Retinal pigment epithelial cell (primary cell): ENCODE results near the gene TSKS.

Source experiments
- DNase-seq: peaks from one replicate; pipeline ENCODE4 v3.0.0-alpha.2; 2010; ENCODE audit warnings: low read depth
- H3K4me3 ChIP-seq: 2 replicates; pipeline ENCODE4 v1.5.1; 2011; ENCODE audit warnings: mild to moderate bottlenecking, low read length, control low read depth, moderate library complexity
- CTCF ChIP-seq: conservative IDR thresholded peaks from 2 replicates; pipeline ENCODE4 v1.5.1; 2011; ENCODE audit warnings: low read depth, low read length, control low read depth, inconsistent platforms

The TSKS gene

GRCh38 chr19:49807904-49808675 is 45.0 kb upstream of the TSKS start:
- H3K4me3 ChIP-seq = no peak overlapping the region
- no peak for TF ChIP-seq CTCF
- DNase-seq = no peak

- TF ChIP-seq CTCF = no peak
- no peak for DNase-seq
- H3K4me3 ChIP-seq = no peak overlapping the region
These were observed 44.2 kb upstream of the TSKS start for GRCh38 chr19:49807058-49807903.

- DNase-seq = no peak
- no peak for TF ChIP-seq CTCF
- H3K4me3 ChIP-seq = no peak overlapping the region
These were observed 43.5 kb upstream of the TSKS start for GRCh38 chr19:49806620-49806959.

- no peak for DNase-seq
- TF ChIP-seq CTCF = no peak
- H3K4me3 ChIP-seq = no peak overlapping the region
These were observed 42.9 kb upstream of the TSKS start for GRCh38 chr19:49805822-49806619.

GRCh38 chr19:49803529-49803856 is 40.4 kb upstream of the TSKS start:
- TF ChIP-seq CTCF = no peak
- no peak for DNase-seq

GRCh38 chr19:49802836-49803528 is 39.9 kb upstream of the TSKS start:
- H3K4me3 ChIP-seq = no peak overlapping the region
- no peak for DNase-seq
- no peak for TF ChIP-seq CTCF

More at GRCh38 chr19:49803529-49803856, 40.4 kb upstream of the TSKS start:
- no peak overlapping the region for H3K4me3 ChIP-seq
